Erythroblast (primary cell): ENCODE measurements around the gene ZNF563.

Experiments
- GATA1 ChIP-seq: IDR thresholded peaks from 2 replicates; pipeline ENCODE4 v1.6.1; 2011; ENCODE audit warnings: low read depth, mild to moderate bottlenecking, control low read depth, low read length, moderate library complexity
- POLR2A ChIP-seq: IDR thresholded peaks from 2 replicates; pipeline ENCODE4 v1.6.1; 2011; ENCODE audit warnings: mild to moderate bottlenecking, low read length

- TF ChIP-seq POLR2A, result no peak
- TF ChIP-seq GATA1, result no peak
These were observed 47.0 kb upstream of the ZNF563 start for GRCh38 chr19:12380444-12380737.
